Measurements from ENCODE around the gene FGD4.
A peak's percentile ranks its signal among the peaks of the same experiment; 100 is the strongest.

The FGD4 gene

GRCh38 chr12:32612658-32613614, 213.6 kb downstream of the FGD4 start:
- no peak for DNase-seq

- no peak for DNase-seq
Observed at GRCh38 chr12:32615441-32615840, 216.1 kb downstream of the FGD4 start.

DNA sequence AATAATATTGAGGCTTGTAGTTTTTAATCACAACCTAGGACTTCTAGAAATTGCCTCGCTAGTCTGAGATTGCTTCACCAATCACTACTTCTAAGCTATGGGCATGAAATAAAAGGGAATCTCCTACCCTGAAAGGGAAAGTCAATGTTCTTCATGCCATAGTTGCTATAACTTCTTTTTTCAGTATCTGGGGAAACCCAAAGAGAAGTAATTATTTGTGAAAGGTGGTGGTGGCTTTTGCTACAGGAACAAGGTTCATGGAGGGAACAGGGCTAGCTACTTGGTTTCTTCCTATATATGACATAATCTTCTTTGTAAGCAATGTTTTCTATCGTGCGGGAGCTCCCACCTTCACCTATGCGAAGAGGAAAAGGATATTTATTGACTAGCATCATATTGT, 218.2 kb downstream of the FGD4 start:
- no peak for DNase-seq

DNA sequence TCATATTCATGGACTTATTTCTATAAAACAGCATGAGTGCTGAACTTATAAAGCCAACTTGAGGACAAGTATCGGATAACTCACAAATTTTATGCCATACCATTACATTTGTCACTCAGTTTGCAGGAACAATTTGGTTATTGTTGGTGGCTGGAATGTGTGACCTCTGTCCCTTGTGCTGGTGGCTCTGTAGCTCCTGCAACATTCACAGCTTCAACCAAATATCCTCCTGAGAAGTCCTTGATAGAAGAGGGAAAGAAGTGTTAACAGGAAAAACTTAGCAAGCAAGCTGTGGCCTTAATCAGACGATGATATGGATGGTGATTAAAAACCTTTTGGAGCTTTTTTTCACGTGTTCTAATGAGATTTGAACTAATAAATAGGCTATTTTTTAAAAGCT, 218.8 kb downstream of the FGD4 start:
- DNase-seq = no peak

- no peak for DNase-seq
Observed at GRCh38 chr12:32627976-32628375, 228.6 kb downstream of the FGD4 start.

GRCh38 chr12:32641287-32641901, 242.0 kb downstream of the FGD4 start:
- no peak for DNase-seq

- DNase-seq = no peak
Observed at GRCh38 chr12:32644431-32644830, 245.1 kb downstream of the FGD4 start.

DNA sequence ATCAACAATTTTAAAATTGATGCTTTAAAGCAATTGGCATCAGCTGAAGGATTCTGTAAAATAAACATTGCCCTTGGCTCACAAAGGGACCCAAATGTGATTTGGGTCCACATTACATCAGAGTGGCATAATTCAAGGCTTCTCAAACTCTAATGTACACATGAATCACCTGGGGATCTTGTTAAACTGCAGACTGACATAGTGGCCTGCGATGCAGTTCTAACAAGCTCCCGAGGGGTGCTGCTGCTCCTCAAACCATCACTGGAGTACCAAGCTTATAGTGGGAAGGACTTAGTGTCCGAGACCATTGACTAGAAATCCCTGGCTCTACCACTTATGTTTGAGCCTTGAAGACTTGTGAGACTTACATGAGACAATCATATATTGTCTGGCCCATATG, 247.9 kb downstream of the FGD4 start:
- no peak for DNase-seq

GRCh38 chr12:32650508-32650907, 251.2 kb downstream of the FGD4 start:
- DNase-seq = no peak

DNA sequence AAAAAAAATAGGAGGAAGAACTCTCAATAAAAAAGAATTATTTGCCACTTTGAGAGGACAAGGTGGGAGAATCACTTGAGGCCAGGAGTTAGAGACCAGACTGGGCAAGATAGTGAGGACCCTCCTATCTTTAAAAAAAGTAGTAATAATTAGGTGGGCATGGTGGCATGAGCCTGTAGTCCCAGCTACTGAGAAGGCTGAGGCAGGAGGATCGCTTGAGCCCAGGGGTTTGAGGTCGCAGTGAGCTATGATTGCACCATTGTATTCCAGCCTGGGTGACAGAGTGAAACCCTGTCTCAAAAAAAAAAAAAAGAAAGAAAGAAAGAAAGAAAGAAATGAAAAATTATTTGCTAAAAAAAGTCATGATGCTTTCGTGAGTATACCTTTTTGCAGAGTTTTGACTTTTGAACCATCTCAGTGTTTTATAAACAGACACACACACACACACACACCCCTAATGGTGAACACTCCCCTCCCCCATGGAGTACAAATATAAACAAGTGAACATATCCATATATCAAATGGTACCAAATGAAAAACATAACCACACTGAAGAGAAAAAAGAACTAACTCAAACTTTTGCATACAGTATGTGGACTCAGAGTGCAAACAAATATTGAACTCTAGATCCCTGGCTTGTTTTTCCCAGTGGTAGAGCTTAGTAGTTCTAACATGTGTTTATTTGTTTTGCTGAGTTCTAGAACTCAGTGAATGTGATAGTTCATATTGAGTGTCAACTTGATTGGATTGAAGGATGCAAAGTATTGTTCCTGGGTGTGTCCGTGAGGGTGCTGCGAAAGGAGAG, 252.0 kb downstream of the FGD4 start:
- DNase-seq = no peak

- DNase-seq = no peak
Observed at GRCh38 chr12:32651956-32652210, 252.5 kb downstream of the FGD4 start.

GRCh38 chr12:32659908-32660440, 260.6 kb downstream of the FGD4 start:
- no peak for DNase-seq

DNA sequence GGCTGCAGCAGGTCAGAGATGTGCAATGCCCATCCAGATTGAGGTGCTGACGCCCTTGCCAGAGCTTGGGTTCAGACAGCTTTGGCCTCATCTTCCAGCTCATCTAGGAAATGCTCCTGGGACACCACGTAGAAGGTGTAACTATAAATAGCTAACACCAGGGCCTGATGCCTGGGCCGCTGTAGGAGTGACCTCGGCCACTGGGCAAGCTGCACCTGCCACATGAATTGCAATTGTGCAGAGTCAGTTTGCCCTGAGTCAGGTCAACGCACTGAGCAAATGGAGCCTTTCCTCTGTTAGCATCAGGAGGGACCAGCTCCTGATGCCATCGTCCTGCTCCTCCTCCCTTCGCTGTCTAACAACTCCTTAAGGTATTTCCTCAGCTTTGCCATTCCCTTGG, 262.3 kb downstream of the FGD4 start:
- no peak for DNase-seq

GRCh38 chr12:32662665-32663064, 263.3 kb downstream of the FGD4 start:
- no peak for DNase-seq

GRCh38 chr12:32666018-32666417, 266.7 kb downstream of the FGD4 start:
- DNase-seq = no peak

- DNase-seq = no peak
Observed at GRCh38 chr12:32669584-32669983, 270.2 kb downstream of the FGD4 start.

GRCh38 chr12:32671930-32672780, 272.8 kb downstream of the FGD4 start:
- DNase-seq = peak in 1 of 5 donors; percentile 31

- peak; percentile 83 to 94 (median 90) for DNase-seq
Observed at GRCh38 chr12:32679091-32679919, 279.9 kb downstream of the FGD4 start, which contains the start of gene DNM1L. Gene DNM1L, plus strand, starts transcription at chr12:32679301. Its CDS starts 63 bp downstream, at chr12:32679364.

DNA sequence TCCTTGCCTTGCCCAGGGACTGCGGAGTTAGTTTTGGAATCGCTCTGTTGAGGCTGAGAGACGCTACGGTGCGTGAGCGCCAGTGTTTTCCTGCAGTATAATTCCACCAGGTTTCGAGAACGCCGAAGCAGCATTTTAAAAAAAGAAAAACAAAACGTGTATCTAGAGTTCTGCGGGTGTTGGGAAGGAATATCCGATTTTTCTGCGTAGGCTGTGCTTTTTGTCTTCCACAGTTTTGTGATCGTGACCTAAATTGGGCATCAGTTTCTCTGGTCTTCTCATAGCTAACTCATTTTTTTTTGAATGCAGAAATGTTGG, 280.5 kb downstream of the FGD4 start:
- no peak for DNase-seq

DNA sequence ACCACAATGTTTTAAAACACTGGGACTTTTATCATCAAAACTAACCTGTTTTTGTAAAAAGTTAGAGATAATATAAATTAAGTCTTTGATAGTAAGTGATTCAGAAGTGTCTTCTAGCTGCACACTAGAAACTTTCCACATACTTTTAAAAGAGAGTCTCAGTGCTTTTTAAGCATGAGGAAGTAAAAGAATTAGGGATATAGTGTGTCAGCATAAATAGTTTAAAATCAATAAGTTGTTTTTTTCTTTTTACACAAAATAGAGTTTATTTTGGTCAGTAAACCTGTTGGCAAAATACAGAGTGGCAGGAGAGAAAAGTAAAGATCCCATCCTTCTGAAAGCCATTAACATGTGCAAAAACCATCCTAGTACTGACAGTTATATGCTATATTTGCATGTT, 281.4 kb downstream of the FGD4 start:
- no peak for DNase-seq

- no peak for DNase-seq
Observed at GRCh38 chr12:32681272-32681671, 281.9 kb downstream of the FGD4 start.

GRCh38 chr12:32686340-32686739, 287.0 kb downstream of the FGD4 start:
- no peak for DNase-seq

Measured in T-helper 1 cell (primary cell).